ENCODE results near the gene COG5.

Gene COG5

DNA sequence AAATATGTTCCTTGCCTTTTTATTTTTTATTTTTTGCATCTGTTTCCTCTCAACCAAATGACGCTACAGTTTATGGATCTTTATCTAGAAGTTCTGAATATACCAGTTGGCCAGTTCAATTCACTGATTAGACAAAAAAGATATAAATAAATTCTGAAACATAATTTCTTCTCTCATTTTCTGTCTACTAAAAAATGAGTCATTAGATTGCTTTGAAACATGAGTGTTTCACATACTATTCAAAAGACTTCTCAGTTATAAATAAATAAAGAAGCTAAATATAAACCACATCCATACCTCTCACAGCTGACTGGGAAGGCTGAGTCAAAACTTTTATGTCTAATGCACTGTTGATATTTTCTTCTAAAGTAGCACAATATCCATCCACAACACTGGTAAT lies 191.4 kb downstream of the COG5 start:
- TF ChIP-seq, protein P1, sequence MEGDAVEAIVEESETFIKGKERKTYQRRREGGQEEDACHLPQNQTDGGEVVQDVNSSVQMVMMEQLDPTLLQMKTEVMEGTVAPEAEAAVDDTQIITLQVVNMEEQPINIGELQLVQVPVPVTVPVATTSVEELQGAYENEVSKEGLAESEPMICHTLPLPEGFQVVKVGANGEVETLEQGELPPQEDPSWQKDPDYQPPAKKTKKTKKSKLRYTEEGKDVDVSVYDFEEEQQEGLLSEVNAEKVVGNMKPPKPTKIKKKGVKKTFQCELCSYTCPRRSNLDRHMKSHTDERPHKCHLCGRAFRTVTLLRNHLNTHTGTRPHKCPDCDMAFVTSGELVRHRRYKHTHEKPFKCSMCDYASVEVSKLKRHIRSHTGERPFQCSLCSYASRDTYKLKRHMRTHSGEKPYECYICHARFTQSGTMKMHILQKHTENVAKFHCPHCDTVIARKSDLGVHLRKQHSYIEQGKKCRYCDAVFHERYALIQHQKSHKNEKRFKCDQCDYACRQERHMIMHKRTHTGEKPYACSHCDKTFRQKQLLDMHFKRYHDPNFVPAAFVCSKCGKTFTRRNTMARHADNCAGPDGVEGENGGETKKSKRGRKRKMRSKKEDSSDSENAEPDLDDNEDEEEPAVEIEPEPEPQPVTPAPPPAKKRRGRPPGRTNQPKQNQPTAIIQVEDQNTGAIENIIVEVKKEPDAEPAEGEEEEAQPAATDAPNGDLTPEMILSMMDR (conservative IDR thresholded peaks at IDR 0.05; ENCODE audit: low read length): no peak
- TF ChIP-seq EZH2phosphoT487 (IDR thresholded peaks at IDR 0.05; ENCODE audit: borderline replicate concordance): no peak
- H3K9me3 ChIP-seq (ENCODE audit: insufficient read depth, low read depth, low read length): no peaks in the 10 kb centered on the region
- no peaks in the 10 kb centered on the region for H3K79me2 ChIP-seq (ENCODE audit: insufficient read depth, low read length)
- H3K27me3 ChIP-seq (ENCODE audit: insufficient read depth, low read length, poor library complexity, severe bottlenecking): no peaks in the 10 kb centered on the region
- no peak overlapping the region for H2AFZ ChIP-seq (ENCODE audit: low read length)
- H3K36me3 ChIP-seq (ENCODE audit: insufficient read depth, low read length): no peaks in the 10 kb centered on the region; the same call in 1 of the 2 replicates
- no peaks in the 10 kb centered on the region for H3K9me2 ChIP-seq (replicated peaks; ENCODE audit: low read depth, low read length)
- no peak overlapping the region for H3K9ac ChIP-seq (ENCODE audit: low read depth, low read length, poor library complexity, severe bottlenecking)
- no peak overlapping the region for H3K4me2 ChIP-seq (ENCODE audit: low read depth, low read length, poor library complexity, severe bottlenecking)
- no peaks in the 10 kb centered on the region for H3K4me1 ChIP-seq (ENCODE audit: insufficient read depth, low read length, poor library complexity, severe bottlenecking)
- no peak overlapping the region for H3K4me3 ChIP-seq (ENCODE audit: low read length, poor library complexity, severe bottlenecking)
- no peaks in the 10 kb centered on the region for H3F3A ChIP-seq (ENCODE audit: low read depth)
- H4K20me1 ChIP-seq (ENCODE audit: insufficient read depth, low read length, poor library complexity, severe bottlenecking): no peaks in the 10 kb centered on the region

DNA sequence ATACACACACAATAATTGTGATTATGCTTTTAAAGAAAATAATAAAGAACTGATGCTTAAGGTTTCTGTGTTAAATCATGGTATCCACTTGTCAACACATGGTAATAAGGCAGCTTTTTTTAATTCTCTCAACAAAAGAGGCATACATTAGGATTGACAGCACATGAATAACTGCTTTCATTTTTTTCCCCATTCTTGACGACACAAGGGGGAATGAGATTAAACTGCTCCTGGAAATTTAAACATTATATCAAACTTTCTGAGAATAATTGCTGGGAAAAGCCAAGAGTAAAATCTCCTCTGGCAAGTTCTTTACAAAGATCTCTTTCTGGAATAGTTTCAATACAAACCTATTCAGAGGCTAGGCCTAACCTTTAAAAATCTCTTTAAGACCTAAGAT lies 192.9 kb downstream of the COG5 start:
- no peak overlapping the region for H3K4me2 ChIP-seq (ENCODE audit: low read depth, low read length, poor library complexity, severe bottlenecking)
- H3K9me3 ChIP-seq (ENCODE audit: insufficient read depth, low read depth, low read length): no peaks in the 10 kb centered on the region
- no peaks in the 10 kb centered on the region; the same call in 1 of the 2 replicates for H3K36me3 ChIP-seq (ENCODE audit: insufficient read depth, low read length)
- H3F3A ChIP-seq (ENCODE audit: low read depth): no peaks in the 10 kb centered on the region
- no peak overlapping the region for H2AFZ ChIP-seq (ENCODE audit: low read length)
- TF ChIP-seq, protein P1 (conservative IDR thresholded peaks at IDR 0.05; ENCODE audit: low read length): no peak
- TF ChIP-seq EZH2phosphoT487 (IDR thresholded peaks at IDR 0.05; ENCODE audit: borderline replicate concordance): no peak
- no peak overlapping the region for H3K9ac ChIP-seq (ENCODE audit: low read depth, low read length, poor library complexity, severe bottlenecking)
- H3K4me3 ChIP-seq (ENCODE audit: low read length, poor library complexity, severe bottlenecking): no peak overlapping the region
- H4K20me1 ChIP-seq (ENCODE audit: insufficient read depth, low read length, poor library complexity, severe bottlenecking): no peaks in the 10 kb centered on the region
- H3K79me2 ChIP-seq (ENCODE audit: insufficient read depth, low read length): no peaks in the 10 kb centered on the region
- H3K4me1 ChIP-seq (ENCODE audit: insufficient read depth, low read length, poor library complexity, severe bottlenecking): no peaks in the 10 kb centered on the region
- no peaks in the 10 kb centered on the region for H3K27me3 ChIP-seq (ENCODE audit: insufficient read depth, low read length, poor library complexity, severe bottlenecking)
- H3K9me2 ChIP-seq (replicated peaks; ENCODE audit: low read depth, low read length): no peaks in the 10 kb centered on the region

DNA sequence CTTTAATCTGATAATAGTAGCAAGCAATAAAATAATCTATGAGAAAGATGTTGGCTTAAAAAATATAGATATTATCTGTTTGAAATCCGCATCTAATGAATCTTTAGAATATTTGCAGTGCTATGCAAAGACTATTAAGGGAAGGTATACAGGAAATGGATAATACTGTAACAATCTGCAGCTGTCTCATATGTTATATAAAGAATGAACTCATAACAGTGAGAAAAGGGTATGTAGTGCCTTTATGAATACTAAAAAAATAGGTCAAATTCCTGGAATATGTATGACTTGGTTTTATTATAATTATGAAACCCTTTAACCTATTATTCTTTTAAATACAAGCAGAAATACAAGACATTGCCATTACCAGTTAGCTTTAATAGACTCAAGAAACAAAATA lies 198.9 kb downstream of the COG5 start:
- no peaks in the 10 kb centered on the region for H4K20me1 ChIP-seq (ENCODE audit: insufficient read depth, low read length, poor library complexity, severe bottlenecking)
- no peak overlapping the region for H2AFZ ChIP-seq (ENCODE audit: low read length)
- no peaks in the 10 kb centered on the region for H3F3A ChIP-seq (ENCODE audit: low read depth)
- H3K4me1 ChIP-seq (ENCODE audit: insufficient read depth, low read length, poor library complexity, severe bottlenecking): no peaks in the 10 kb centered on the region
- H3K9me3 ChIP-seq (ENCODE audit: insufficient read depth, low read depth, low read length): peaks cover 7% of the 10 kb centered on the region; the same call in 1 of the 2 replicates
- H3K36me3 ChIP-seq (ENCODE audit: insufficient read depth, low read length): peaks cover 24% of the 10 kb centered on the region
- TF ChIP-seq EZH2phosphoT487 (IDR thresholded peaks at IDR 0.05; ENCODE audit: borderline replicate concordance): no peak
- TF ChIP-seq, protein P1 (conservative IDR thresholded peaks at IDR 0.05; ENCODE audit: low read length): no peak
- no peaks in the 10 kb centered on the region for H3K27me3 ChIP-seq (ENCODE audit: insufficient read depth, low read length, poor library complexity, severe bottlenecking)
- H3K9ac ChIP-seq (ENCODE audit: low read depth, low read length, poor library complexity, severe bottlenecking): no peak overlapping the region
- no peak overlapping the region for H3K4me2 ChIP-seq (ENCODE audit: low read depth, low read length, poor library complexity, severe bottlenecking)
- H3K9me2 ChIP-seq (replicated peaks; ENCODE audit: low read depth, low read length): no peaks in the 10 kb centered on the region
- no peak overlapping the region for H3K4me3 ChIP-seq (ENCODE audit: low read length, poor library complexity, severe bottlenecking)
- no peaks in the 10 kb centered on the region for H3K79me2 ChIP-seq (ENCODE audit: insufficient read depth, low read length)

Measured in Loucy (cell line).